GM18508 (cell line): ENCODE data around the gene TPSG1.

ENCODE experiments used
- ATAC-seq: cut with Tn5 transposase; IDR thresholded peaks from one replicate; pipeline ENCODE4 v1.9.1; 2021; ENCODE audit warnings: moderate number of reproducible peaks; ENCODE audit not compliant: insufficient read depth, unreplicated experiment

TPSG1 gene

GRCh38 chr16:1217526-1217925 is 7.5 kb downstream of the TPSG1 start:
- ATAC-seq: no peak

GRCh38 chr16:1216681-1217400 is 8.2 kb downstream of the TPSG1 start:
- no peak for ATAC-seq

GRCh38 chr16:1216296-1216619 is 8.8 kb downstream of the TPSG1 start:
- ATAC-seq: no peak

- no peak for ATAC-seq
These were observed 9.3 kb downstream of the TPSG1 start for GRCh38 chr16:1215574-1216295.

GRCh38 chr16:1214719-1215118 is 10.3 kb downstream of the TPSG1 start:
- no peak for ATAC-seq

- ATAC-seq: no peak
These were observed 11.2 kb downstream of the TPSG1 start for GRCh38 chr16:1213796-1214372.

- no peak for ATAC-seq
These were observed 11.8 kb downstream of the TPSG1 start for GRCh38 chr16:1213231-1213630.

- no peak for ATAC-seq
These were observed 12.4 kb downstream of the TPSG1 start for GRCh38 chr16:1212616-1213194.

GRCh38 chr16:1211451-1212268 is 13.4 kb downstream of the TPSG1 start:
- ATAC-seq: no peak

- no peak for ATAC-seq
These were observed 14.6 kb downstream of the TPSG1 start for GRCh38 chr16:1210461-1210860.

GRCh38 chr16:1209081-1209480 is 16.0 kb downstream of the TPSG1 start:
- ATAC-seq: no peak

GRCh38 chr16:1208239-1208830 is 16.7 kb downstream of the TPSG1 start:
- no peak for ATAC-seq

- no peak for ATAC-seq
These were observed 18.3 kb downstream of the TPSG1 start for GRCh38 chr16:1206786-1207185.

GRCh38 chr16:1206326-1206725 is 18.7 kb downstream of the TPSG1 start:
- no peak for ATAC-seq

GRCh38 chr16:1204933-1205332 is 20.1 kb downstream of the TPSG1 start:
- ATAC-seq: no peak

GRCh38 chr16:1202274-1202673 is 22.8 kb downstream of the TPSG1 start:
- no peak for ATAC-seq

GRCh38 chr16:1201444-1201843 is 23.6 kb downstream of the TPSG1 start:
- ATAC-seq: no peak

GRCh38 chr16:1200014-1200627 is 24.9 kb downstream of the TPSG1 start:
- ATAC-seq: no peak

GRCh38 chr16:1199347-1200013 is 25.6 kb downstream of the TPSG1 start:
- no peak for ATAC-seq
